Uterus (tissue), 4 donors: ENCODE data around the gene PSMC5. TPM values are rescaled to one million over a fixed set of nuclear protein-coding genes. Genes with fewer than 3 reads are reported as not detected.
"Not testable (repeated sequence)": the region's sequence is repeated elsewhere in the genome, so short reads cannot be mapped to it uniquely, and the experiment has no call there.

Experiments
- DNase-seq, 2 donors: peaks; one replicate each; pipeline ENCODE4 v3.0.0-alpha.2; 2019 to 2020
- H3K27ac ChIP-seq, 2 donors: fragments of 200-600 bp; sonication (generic); 1 replicate in 1 of 2; 2 replicates in 1 of 2; pipeline ENCODE4 v1.5.1; 2016 to 2018
- H3K27me3 ChIP-seq, 2 donors: fragments of 200-600 bp; sonication (generic); one replicate each; pipeline ENCODE4 v1.5.1; 2018 to 2019; ENCODE audit warnings: control low read depth in 1 of 2
- H3K36me3 ChIP-seq, 2 donors: fragments of 200-600 bp; sonication (generic); one replicate each; pipeline ENCODE4 v1.5.1; 2019; ENCODE audit warnings: control low read depth in 1 of 2
- H3K4me1 ChIP-seq, 2 donors: fragments of 200-600 bp; sonication (generic); one replicate each; pipeline ENCODE4 v1.5.1; 2018 to 2019; ENCODE audit warnings: control low read depth in 1 of 2
- H3K4me3 ChIP-seq, 2 donors: fragments of 200-600 bp; sonication (generic); 1 replicate in 1 of 2; 2 replicates in 1 of 2; pipeline ENCODE4 v1.5.1; 2018 to 2019; ENCODE audit warnings: mild to moderate bottlenecking in 1 of 2
- H3K9me3 ChIP-seq, 2 donors: fragments of 200-600 bp; sonication (generic); one replicate each; pipeline ENCODE4 v1.5.1; 2019; ENCODE audit warnings: control low read depth in 1 of 2
- CTCF ChIP-seq, 4 experiments: fragments of 200-600 bp in 2 of 4; fragments of 450-650 bp in 2 of 4; sonication (generic) in 2 of 4; IDR thresholded peaks; one replicate each; pipeline ENCODE4 v1.5.1; 2016 to 2019; ENCODE audit warnings: antibody characterized with exemption in 4 of 4, mild to moderate bottlenecking in 2 of 4, moderate library complexity in 1 of 4
- POLR2A ChIP-seq, 2 donors: fragments of 450-650 bp; IDR thresholded peaks; one replicate each; pipeline ENCODE4 v1.6.1; 2016; ENCODE audit warnings: antibody characterized with exemption in 2 of 2, mild to moderate bottlenecking in 1 of 2, moderate library complexity in 1 of 2
- intact Hi-C: fragments of 100-400 bp; cut with DNase I; formaldehyde crosslinking; loops from one replicate; pipeline ENCODE4 v1.15.1; 2023; ENCODE audit warnings: low total_unique reads
- total RNA-seq, 4 donors: library from RNA; depleted of rRNA in 3 of 4; stranded (reverse); fragments of >200 nt in 3 of 4; gene quantifications; one replicate each; pipeline versions ENCODE4 v1.1.0 to v1.2.4, GENCODE V29; 2014 to 2023
- donor health status: DM: yes; HTN: yes; CAD: no.

PSMC5 gene
- total RNA-seq, 4 donors from 2014 or later: 12.6 to 103 (median 40.2) TPM

DNA sequence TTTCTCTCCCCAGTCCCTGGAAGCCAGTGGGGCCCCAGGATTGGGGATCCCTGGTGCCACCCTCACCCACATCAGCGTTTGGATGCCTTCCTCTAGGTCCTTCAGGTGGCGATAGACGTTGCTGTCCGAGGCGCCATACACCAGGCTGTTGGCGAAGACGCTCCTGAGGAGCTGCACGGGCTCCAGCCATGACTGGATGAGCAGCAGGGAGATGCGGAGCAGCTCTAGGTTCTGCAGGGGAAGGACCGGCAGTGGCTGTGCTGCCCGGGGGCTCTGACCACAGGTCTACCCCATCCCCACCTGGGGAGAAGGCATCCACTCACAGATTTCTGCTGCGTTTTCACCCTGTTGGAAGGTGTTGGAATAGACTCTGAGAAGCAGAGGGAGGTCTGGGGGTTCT, 53.5 kb downstream of the PSMC5 start:
- Histone ChIP-seq H3K9me3 (no peaks in the 10 kb centered on the region), H3K4me1 (no peaks in the 10 kb centered on the region), H3K4me3 (no peak overlapping the region), H3K36me3 (no peaks in the 10 kb centered on the region), H3K27ac (no peak overlapping the region), H3K27me3 (no peaks in the 10 kb centered on the region)
- DNase-seq: no peak
- intact Hi-C loops: no loop called here
- no peak for TF ChIP-seq CTCF (IDR thresholded peaks at IDR 0.05)
- no peak for TF ChIP-seq POLR2A (IDR thresholded peaks at IDR 0.05)

- H3K4me1 ChIP-seq, H3K4me3 ChIP-seq, DNase-seq, H3K9me3 ChIP-seq, intact Hi-C loops, H3K27me3 ChIP-seq, H3K27ac ChIP-seq, H3K36me3 ChIP-seq: not testable (repeated sequence)
Measured at GRCh38 chr17:63881337-63881736, 54.1 kb downstream of the PSMC5 start.

Other genes starting within 250 kb of the PSMC5 start
- 10 to 100 TPM in 2 of 4 donors, 1 to 10 TPM in 2; 4.1 to 13.0 (median 8.4) TPM for gene TACO1, start 226.5 kb upstream of the PSMC5 start, total RNA-seq
- gene MAP3K3, start 205.0 kb upstream of the PSMC5 start, total RNA-seq: 10 to 100 TPM; 31.5 to 63.0 (median 56.3) TPM
- 10 to 100 TPM in 3 of 4 donors, 1 to 10 TPM in 1; 3.8 to 23.2 (median 11.8) TPM for gene LIMD2, start 127.3 kb upstream of the PSMC5 start, total RNA-seq
- gene STRADA, start 85.6 kb upstream of the PSMC5 start, total RNA-seq: 10 to 100 TPM; 14.1 to 60.9 (median 27.9) TPM
- 10 to 100 TPM; 15.1 to 91.5 (median 49.3) TPM for gene CCDC47, start 53.8 kb upstream of the PSMC5 start, total RNA-seq
- 100 to 1,000 TPM in 3 of 4 donors, 10 to 100 TPM in 1; 89.9 to 180 (median 150) TPM for gene DDX42, start 53.3 kb upstream of the PSMC5 start, total RNA-seq
- 10 to 100 TPM; 29.7 to 64.7 (median 53.3) TPM for gene FTSJ3, start 232 bp downstream of the PSMC5 start, total RNA-seq
- 100 to 1,000 TPM in 2 of 4 donors, 10 to 100 TPM in 2; 72.9 to 205 (median 101) TPM for gene SMARCD2, start 15.3 kb downstream of the PSMC5 start, total RNA-seq
- gene CSH2, start 46.2 kb downstream of the PSMC5 start, total RNA-seq: not detected
- gene GH2, start 54.5 kb downstream of the PSMC5 start, total RNA-seq: not detected
- gene CSH1, start 69.1 kb downstream of the PSMC5 start, total RNA-seq: not detected
- gene CSHL1, start 83.8 kb downstream of the PSMC5 start, total RNA-seq: not detected
- gene GH1, start 91.4 kb downstream of the PSMC5 start, total RNA-seq: not detected
- gene CD79B, start 104.9 kb downstream of the PSMC5 start, total RNA-seq: 10 to 100 TPM in 1 of 4 donors, 1 to 10 TPM in 2, under 1 TPM in 1; 0.29 to 13.4 (median 4.9) TPM
- gene SCN4A, start 145.5 kb downstream of the PSMC5 start, total RNA-seq: under 1 TPM in 2 of 4 donors, not detected in 2; 0.14 to 0.24 TPM
- 1 to 10 TPM in 2 of 4 donors, under 1 TPM in 1, not detected in 1; 0.29 to 2.8 (median 1.5) TPM for gene PRR29, start 170.9 kb downstream of the PSMC5 start, total RNA-seq
- gene ICAM2, start 193.2 kb downstream of the PSMC5 start, total RNA-seq: 100 to 1,000 TPM in 1 of 4 donors, 10 to 100 TPM in 3; 20.6 to 108 (median 42.4) TPM